H9 (cell line): ENCODE measurements around the gene SIGLEC7. TPM values are rescaled to one million over a fixed set of nuclear protein-coding genes. Genes with fewer than 3 reads are reported as not detected.
"Not testable (repeated sequence)": the region's sequence is repeated elsewhere in the genome, so short reads cannot be mapped to it uniquely, and the experiment has no call there.

Experiments
- DNase-seq: peaks from one replicate; pipeline ENCODE4 v3.0.0-alpha.2; 2017
- H2AFZ ChIP-seq: one replicate; pipeline ENCODE4 v1.6.1; 2013; ENCODE audit warnings: mild to moderate bottlenecking, low read length, control low read depth, moderate library complexity
- H2AK5ac ChIP-seq: 2 replicates; pipeline ENCODE4 v1.6.1; 2013; ENCODE audit warnings: low read length, control low read depth, mixed read lengths; ENCODE audit not compliant: insufficient read length
- H2BK120ac ChIP-seq: one replicate; pipeline ENCODE4 v1.6.1; 2013; ENCODE audit warnings: low read depth, mild to moderate bottlenecking, low read length, control low read depth, inconsistent platforms; ENCODE audit not compliant: poor library complexity, severe bottlenecking
- H2BK12ac ChIP-seq: 2 replicates; pipeline ENCODE4 v1.6.1; 2013; ENCODE audit warnings: low read length, control low read depth, mixed read lengths, low read depth; ENCODE audit not compliant: insufficient read length
- H2BK15ac ChIP-seq: 2 replicates; pipeline ENCODE4 v1.6.1; 2013; ENCODE audit warnings: low read depth, low read length, control low read depth
- H2BK20ac ChIP-seq: one replicate; pipeline ENCODE4 v1.6.1; 2013; ENCODE audit warnings: low read depth, mild to moderate bottlenecking, low read length, control low read depth, inconsistent platforms; ENCODE audit not compliant: poor library complexity, severe bottlenecking
- H2BK5ac ChIP-seq: 2 replicates; pipeline ENCODE4 v1.6.1; 2013; ENCODE audit warnings: low read length, control low read depth, mixed read lengths; ENCODE audit not compliant: insufficient read length
- H3K14ac ChIP-seq: 2 replicates; pipeline ENCODE4 v1.6.1; 2013; ENCODE audit warnings: low read length, control low read depth; ENCODE audit not compliant: insufficient read depth
- H3K18ac ChIP-seq: 2 replicates; pipeline ENCODE4 v1.6.1; 2013; ENCODE audit warnings: low read depth, mild to moderate bottlenecking, mixed read lengths, low read length, control low read depth; ENCODE audit not compliant: insufficient read length
- H3K23ac ChIP-seq: 2 replicates; pipeline ENCODE4 v1.6.1; 2013; ENCODE audit warnings: low read length, control low read depth, mixed read lengths, low read depth; ENCODE audit not compliant: insufficient read length
- H3K23me2 ChIP-seq: 2 replicates; pipeline ENCODE4 v1.6.1; 2013; ENCODE audit warnings: low read depth, mild to moderate bottlenecking, mixed read lengths, low read length, control low read depth; ENCODE audit not compliant: insufficient read length, poor library complexity, severe bottlenecking
- H3K27ac ChIP-seq: 2 replicates; pipeline ENCODE4 v1.5.1; 2013; ENCODE audit warnings: low read length, control low read depth, mixed read lengths, low read depth; ENCODE audit not compliant: insufficient read length
- H3K27me3 ChIP-seq: 2 replicates; pipeline ENCODE4 v1.6.1; 2013; ENCODE audit warnings: low read length, control low read depth, inconsistent platforms; ENCODE audit not compliant: insufficient read depth
- H3K4ac ChIP-seq: 2 replicates; pipeline ENCODE4 v1.6.1; 2013; ENCODE audit warnings: low read depth, mild to moderate bottlenecking, control low read depth, inconsistent platforms, low read length, moderate library complexity
- H3K4me1 ChIP-seq: 2 replicates; pipeline ENCODE4 v1.6.1; 2013; ENCODE audit warnings: low read length, control low read depth, inconsistent platforms; ENCODE audit not compliant: insufficient read depth
- H3K4me2 ChIP-seq: 2 replicates; pipeline ENCODE4 v1.6.1; 2013; ENCODE audit warnings: low read length, control low read depth, mixed read lengths; ENCODE audit not compliant: insufficient read length, insufficient read depth
- H3K56ac ChIP-seq: 2 replicates; pipeline ENCODE4 v1.6.1; 2013; ENCODE audit warnings: low read depth, mild to moderate bottlenecking, mixed read lengths, low read length, control low read depth; ENCODE audit not compliant: insufficient read length
- H3K79me1 ChIP-seq: 2 replicates; pipeline ENCODE4 v1.6.1; 2013; ENCODE audit warnings: low read depth, mild to moderate bottlenecking, moderate library complexity, low read length, control low read depth, inconsistent platforms; ENCODE audit not compliant: insufficient read depth, poor library complexity, severe bottlenecking
- H3K79me2 ChIP-seq: 2 replicates; pipeline ENCODE4 v1.6.1; 2013; ENCODE audit warnings: low read length, control low read depth, inconsistent platforms; ENCODE audit not compliant: insufficient read depth
- H3K9ac ChIP-seq: 2 replicates; pipeline ENCODE4 v1.6.1; 2013; ENCODE audit warnings: low read length, control low read depth, mixed read lengths; ENCODE audit not compliant: insufficient read length; ENCODE audit errors: extremely low read depth
- H3K9me3 ChIP-seq: one replicate; pipeline ENCODE4 v1.6.1; 2013; ENCODE audit warnings: low read depth, low read length, inconsistent platforms; ENCODE audit not compliant: control insufficient read depth
- H3T11ph ChIP-seq: one replicate; pipeline ENCODE4 v1.6.1; 2013; ENCODE audit warnings: mild to moderate bottlenecking, low read length, control low read depth, inconsistent platforms
- H4K20me1 ChIP-seq: one replicate; pipeline ENCODE4 v1.6.1; 2013; ENCODE audit not compliant: control insufficient read depth, insufficient read length, insufficient read depth
- H4K5ac ChIP-seq: 2 replicates; pipeline ENCODE4 v1.6.1; 2013; ENCODE audit warnings: low read depth, mild to moderate bottlenecking, mixed read lengths, low read length, control low read depth; ENCODE audit not compliant: insufficient read length
- H4K8ac ChIP-seq: replicated peaks from 2 replicates; pipeline ENCODE4 v1.6.1; 2013; ENCODE audit warnings: low read length, control low read depth, mixed read lengths, low read depth; ENCODE audit not compliant: insufficient read length
- H4K91ac ChIP-seq: 2 replicates; pipeline ENCODE4 v1.6.1; 2013; ENCODE audit warnings: low read depth, mild to moderate bottlenecking, moderate library complexity, mixed read lengths, low read length, control low read depth; ENCODE audit not compliant: insufficient read length
- H3K27ac Mint-ChIP-seq, 3 experiments: 2 replicates in 2 of 3; 3 replicates in 1 of 3; pipeline ENCODE4 v1.8.0; 2020 to 2021; ENCODE audit warnings: mixed read lengths in 3 of 3, mild to moderate bottlenecking in 1 of 3, moderate library complexity in 1 of 3
- H3K27me3 Mint-ChIP-seq: 2 replicates; pipeline ENCODE4 v1.8.0; 2021; ENCODE audit warnings: low read depth, mild to moderate bottlenecking, moderate library complexity, mixed read lengths
- H3K36me3 Mint-ChIP-seq, 3 experiments: 2 replicates in 2 of 3; 3 replicates in 1 of 3; pipeline ENCODE4 v1.8.0; 2020 to 2021; ENCODE audit warnings: low read depth in 3 of 3, mixed read lengths in 3 of 3; ENCODE audit not compliant: insufficient read depth in 1 of 3
- H3K4me1 Mint-ChIP-seq, 2 experiments: 2 replicates each; pipeline ENCODE4 v1.8.0; 2020; ENCODE audit warnings: mixed read lengths in 2 of 2
- H3K4me3 Mint-ChIP-seq, 2 experiments: 2 replicates in 1 of 2; 3 replicates in 1 of 2; pipeline ENCODE4 v1.8.0; 2020 to 2021; ENCODE audit warnings: mild to moderate bottlenecking in 2 of 2, mixed read lengths in 2 of 2, moderate library complexity in 1 of 2
- H3K9me3 Mint-ChIP-seq, 2 experiments: 2 replicates in 1 of 2; 3 replicates in 1 of 2; pipeline ENCODE4 v1.8.0; 2020; ENCODE audit warnings: mild to moderate bottlenecking in 2 of 2, mixed read lengths in 2 of 2, moderate library complexity in 1 of 2
- WGBS: extraction: QIAGEN DNeasy Blood & Tissue Kit; methylation state at CpG from one replicate; pipeline ENCODE4 v1.1.7; 2013; ENCODE audit warnings: missing lambda C conversion rate, low lambda C conversion rate, mixed read lengths; ENCODE audit not compliant: insufficient read length; ENCODE audit errors: extremely low coverage; 5-methylcytosine and 5-hydroxymethylcytosine counted together
- total RNA-seq: library from RNA; stranded (reverse); gene quantifications from 2 replicates; pipeline ENCODE4 v1.2.1, GENCODE V29; 2021
- TF ChIP-seq, protein P1 (sequence below): fragments of 200-600 bp; sonication (generic); conservative IDR thresholded peaks from 3 replicates; pipeline ENCODE4 v1.8.0; 2021; ENCODE audit warnings: antibody characterized with exemption, mild to moderate bottlenecking

Gene SIGLEC7
- total RNA-seq, 1 experiment from 2014 or later = not detected

DNA sequence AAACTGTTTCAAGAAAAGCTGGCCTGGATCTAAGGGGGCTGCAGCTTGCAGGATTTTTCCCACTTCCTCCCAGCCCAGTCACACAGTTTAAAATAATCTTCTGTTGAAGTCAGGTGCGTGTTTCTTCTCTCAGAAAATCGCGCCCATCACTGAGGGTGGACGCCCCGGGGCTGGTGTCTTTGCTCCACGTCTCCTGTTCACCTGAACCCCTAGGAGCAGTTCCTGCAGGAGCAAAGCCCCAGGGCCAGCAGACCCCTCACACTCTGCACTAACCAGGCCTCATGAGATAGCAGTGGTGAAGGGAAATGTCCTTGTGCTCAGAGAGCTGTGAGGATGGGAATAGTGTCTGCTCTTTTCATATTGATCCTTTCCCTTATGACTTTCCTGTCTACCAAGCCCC is 920 bp upstream of the SIGLEC7 start:
- H3K4me1 ChIP-seq = no peaks in the 10 kb centered on the region; the same call in 1 of the 2 replicates
- no peak overlapping the region for H3K9ac ChIP-seq
- Mint-ChIP-seq H3K4me3 (no peak overlapping the region; a peak in 1 of 5 replicates), H3K27ac (peak overlapping the region in 1 of 3 experiments; percentile 11; a peak in 1 of 7 replicates), H3K9me3 (no peaks in the 10 kb centered on the region), H3K4me1 (peaks cover 25 to 32% of the 10 kb centered on the region in 2 experiments), H3K27me3 (peaks cover 21% of the 10 kb centered on the region), H3K36me3 (no peaks in the 10 kb centered on the region)
- H3K4ac ChIP-seq = no peak overlapping the region
- no CpG with 5 or more reads among the region's 6 CpGs for WGBS
- H2BK12ac ChIP-seq = no peak overlapping the region
- H3K9me3 ChIP-seq = no peaks in the 10 kb centered on the region
- H3K23me2 ChIP-seq = peaks cover 3% of the 10 kb centered on the region
- H2BK15ac ChIP-seq = no peak overlapping the region
- no peak overlapping the region for H3K27ac ChIP-seq
- DNase-seq = no peak
- H3K18ac ChIP-seq = no peak overlapping the region
- no peak overlapping the region for H4K91ac ChIP-seq
- H2AK5ac ChIP-seq = no peak overlapping the region
- no peak overlapping the region for H2BK5ac ChIP-seq
- H4K5ac ChIP-seq = no peak overlapping the region
- no peaks in the 10 kb centered on the region for H3K79me2 ChIP-seq
- H3K56ac ChIP-seq = no peak overlapping the region
- no peak overlapping the region for H2BK20ac ChIP-seq
- no peaks in the 10 kb centered on the region for H4K20me1 ChIP-seq
- TF ChIP-seq, protein P1, sequence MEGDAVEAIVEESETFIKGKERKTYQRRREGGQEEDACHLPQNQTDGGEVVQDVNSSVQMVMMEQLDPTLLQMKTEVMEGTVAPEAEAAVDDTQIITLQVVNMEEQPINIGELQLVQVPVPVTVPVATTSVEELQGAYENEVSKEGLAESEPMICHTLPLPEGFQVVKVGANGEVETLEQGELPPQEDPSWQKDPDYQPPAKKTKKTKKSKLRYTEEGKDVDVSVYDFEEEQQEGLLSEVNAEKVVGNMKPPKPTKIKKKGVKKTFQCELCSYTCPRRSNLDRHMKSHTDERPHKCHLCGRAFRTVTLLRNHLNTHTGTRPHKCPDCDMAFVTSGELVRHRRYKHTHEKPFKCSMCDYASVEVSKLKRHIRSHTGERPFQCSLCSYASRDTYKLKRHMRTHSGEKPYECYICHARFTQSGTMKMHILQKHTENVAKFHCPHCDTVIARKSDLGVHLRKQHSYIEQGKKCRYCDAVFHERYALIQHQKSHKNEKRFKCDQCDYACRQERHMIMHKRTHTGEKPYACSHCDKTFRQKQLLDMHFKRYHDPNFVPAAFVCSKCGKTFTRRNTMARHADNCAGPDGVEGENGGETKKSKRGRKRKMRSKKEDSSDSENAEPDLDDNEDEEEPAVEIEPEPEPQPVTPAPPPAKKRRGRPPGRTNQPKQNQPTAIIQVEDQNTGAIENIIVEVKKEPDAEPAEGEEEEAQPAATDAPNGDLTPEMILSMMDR = no peak
- H3K79me1 ChIP-seq = no peaks in the 10 kb centered on the region
- H2BK120ac ChIP-seq = no peak overlapping the region
- H3T11ph ChIP-seq = no peak overlapping the region
- no peak overlapping the region for H3K4me2 ChIP-seq
- H4K8ac ChIP-seq = no peak overlapping the region
- no peaks in the 10 kb centered on the region; the same call in 1 of the 2 replicates for H3K27me3 ChIP-seq
- no peak overlapping the region for H2AFZ ChIP-seq
- no peak overlapping the region for H3K23ac ChIP-seq
- H3K14ac ChIP-seq = no peak overlapping the region

- not testable (repeated sequence) for H3K27ac Mint-ChIP-seq, H3K18ac ChIP-seq, H3K9me3 Mint-ChIP-seq, H3K27ac ChIP-seq, H3K56ac ChIP-seq, H3T11ph ChIP-seq, H3K27me3 ChIP-seq, H2BK5ac ChIP-seq, H3K4me3 Mint-ChIP-seq, H4K20me1 ChIP-seq, H3K14ac ChIP-seq, H3K4me1 ChIP-seq, H2BK15ac ChIP-seq, DNase-seq, H3K9ac ChIP-seq, H2AK5ac ChIP-seq, H3K4ac ChIP-seq, H2BK120ac ChIP-seq, H3K79me2 ChIP-seq, H4K91ac ChIP-seq, H3K36me3 Mint-ChIP-seq, H2BK20ac ChIP-seq, H3K23ac ChIP-seq, H2BK12ac ChIP-seq, H3K23me2 ChIP-seq, H3K79me1 ChIP-seq, H3K4me2 ChIP-seq, H3K9me3 ChIP-seq, H2AFZ ChIP-seq, H4K8ac ChIP-seq, H4K5ac ChIP-seq
- Mint-ChIP-seq H3K4me1 (peaks cover 15 to 24% of the 10 kb centered on the region in 2 experiments), H3K27me3 (peaks cover 16% of the 10 kb centered on the region)
- no CpG with 5 or more reads among the region's 15 CpGs for WGBS
These were observed 841 bp downstream of the SIGLEC7 start for GRCh38 chr19:51142809-51143475.
